ENCODE results near the gene BRSK2.
"Not testable (repeated sequence)": the region's sequence is repeated elsewhere in the genome, so short reads cannot be mapped to it uniquely, and the experiment has no call there.

Gene BRSK2

GRCh38 chr11:1397862-1398527, 8.3 kb downstream of the BRSK2 start:
- no peak for DNase-seq

DNA sequence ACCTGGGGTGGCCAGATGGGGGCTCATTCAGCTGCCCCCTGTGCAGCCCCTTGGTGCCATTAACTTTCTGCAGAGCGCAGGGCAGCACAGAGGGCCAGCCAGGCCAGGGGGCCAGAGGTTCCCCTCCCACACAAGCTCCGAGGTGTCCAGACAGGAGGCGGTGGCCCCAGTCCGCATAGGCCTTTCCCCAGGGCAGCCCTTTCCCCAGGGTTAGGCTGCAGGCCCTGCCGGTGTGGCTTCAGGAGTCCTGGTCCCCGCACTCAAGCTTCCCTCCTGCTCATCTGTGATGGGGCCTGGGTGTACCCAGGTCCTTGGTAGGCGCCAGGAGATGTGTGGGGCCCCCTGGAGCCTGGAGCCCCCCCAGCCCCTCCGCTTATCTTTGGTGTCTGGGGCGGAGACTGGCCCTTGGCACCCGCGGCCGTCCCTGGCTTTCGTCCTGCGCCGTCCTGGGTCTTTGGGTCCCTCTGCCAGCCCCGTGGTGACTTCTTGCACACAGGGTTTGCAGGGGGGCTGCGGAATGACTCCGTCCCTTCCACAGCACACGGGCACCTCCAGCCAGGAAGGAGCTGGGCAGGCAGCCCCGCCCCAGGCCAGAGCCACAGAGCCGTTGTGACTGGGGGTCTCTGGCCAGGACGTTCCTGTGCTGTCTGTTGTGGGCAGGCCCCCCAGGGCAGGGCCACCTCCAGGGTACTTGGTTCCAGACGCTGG, 8.9 kb downstream of the BRSK2 start:
- no peak for DNase-seq

- DNase-seq = no peak
Measured at GRCh38 chr11:1399386-1400316, 9.9 kb downstream of the BRSK2 start.

DNA sequence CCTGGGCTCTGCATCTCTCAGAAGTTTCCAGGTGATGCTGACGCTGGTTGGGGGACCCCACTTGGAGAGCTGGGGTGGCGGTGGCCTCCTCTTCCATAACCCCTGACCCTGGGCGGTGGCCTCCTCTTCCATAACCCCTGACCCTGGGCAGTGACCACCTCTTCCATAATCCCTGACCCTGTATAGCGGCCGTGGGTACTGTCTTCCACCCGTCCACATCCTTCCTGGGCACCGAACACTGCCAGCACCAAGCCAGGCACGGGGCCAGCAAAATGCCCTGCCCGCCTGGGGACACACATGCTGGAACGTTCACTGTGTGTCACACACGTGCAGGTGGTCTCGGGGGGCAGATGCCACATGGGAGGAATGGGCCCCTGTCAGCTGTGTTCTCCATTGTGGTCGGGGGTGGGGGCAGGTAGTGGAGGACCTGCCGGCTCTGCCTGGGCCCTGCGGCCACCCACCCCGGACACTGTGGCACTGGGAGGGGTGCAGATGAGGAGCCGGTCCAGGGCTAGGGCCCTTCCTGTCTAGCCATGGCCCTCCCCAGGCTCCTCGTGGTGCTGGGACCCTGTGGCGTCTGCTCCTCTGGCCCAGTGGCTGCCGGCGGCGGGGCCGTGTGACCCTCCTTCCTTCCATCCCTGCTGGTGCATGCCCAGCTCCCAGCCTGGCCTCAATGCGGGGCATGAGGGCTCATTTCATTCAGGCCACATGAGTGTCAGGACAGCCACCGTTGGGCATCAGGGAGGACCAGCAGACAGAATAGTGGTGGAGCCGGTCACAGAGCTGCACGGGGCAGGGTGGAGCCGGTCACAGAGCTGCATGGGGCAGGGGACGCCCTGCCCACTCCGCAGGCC, 10.8 kb downstream of the BRSK2 start:
- no peak for DNase-seq

GRCh38 chr11:1401171-1401445, 11.4 kb downstream of the BRSK2 start:
- no peak for DNase-seq

- peak; percentile 45 for DNase-seq
Measured at GRCh38 chr11:1401656-1402221, 12.0 kb downstream of the BRSK2 start.

GRCh38 chr11:1402355-1403077, 12.8 kb downstream of the BRSK2 start:
- no peak for DNase-seq

GRCh38 chr11:1403078-1403620, 13.4 kb downstream of the BRSK2 start:
- DNase-seq = no peak

- no peak for DNase-seq
Measured at GRCh38 chr11:1403721-1404460, 14.2 kb downstream of the BRSK2 start.

DNA sequence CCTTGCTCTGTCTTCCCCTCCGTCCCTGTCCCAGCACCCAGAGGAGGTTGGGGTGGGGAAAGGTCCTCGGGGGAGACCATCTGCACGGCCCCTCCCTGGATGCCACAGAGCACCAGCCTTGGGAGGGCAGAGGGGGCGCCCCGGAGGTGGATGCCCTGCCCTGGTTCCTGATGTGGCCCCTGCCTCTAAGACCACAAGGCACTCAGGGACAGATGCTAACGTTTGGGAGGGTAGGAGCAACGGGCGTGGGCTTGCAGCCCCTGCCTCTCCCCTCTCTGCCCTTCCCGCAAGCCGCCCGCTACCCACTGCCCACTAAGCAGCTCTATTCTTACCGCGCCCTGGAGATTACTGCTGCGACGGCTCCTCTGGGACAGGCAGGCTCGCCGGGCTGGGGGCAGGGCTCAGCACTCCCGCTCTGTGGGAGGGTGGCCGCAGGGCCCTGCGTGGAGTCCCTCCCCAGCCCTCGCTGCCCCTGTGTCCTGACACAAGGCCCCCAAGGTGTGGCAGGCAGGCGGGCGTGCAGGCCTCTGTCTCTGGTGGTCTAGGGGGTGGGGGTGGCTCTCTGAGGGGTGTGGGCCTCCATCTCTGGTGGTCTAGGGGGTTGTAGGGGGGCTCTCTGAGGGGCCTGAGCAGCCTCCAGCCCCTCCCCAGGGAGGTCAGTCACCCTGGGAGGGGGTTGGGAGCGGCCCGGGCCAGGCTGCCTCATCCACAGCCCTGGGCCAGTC, 14.9 kb downstream of the BRSK2 start:
- DNase-seq = no peak

GRCh38 chr11:1405186-1406020, 15.7 kb downstream of the BRSK2 start:
- no peak for DNase-seq

GRCh38 chr11:1406571-1407485, 17.1 kb downstream of the BRSK2 start:
- DNase-seq = no peak

DNA sequence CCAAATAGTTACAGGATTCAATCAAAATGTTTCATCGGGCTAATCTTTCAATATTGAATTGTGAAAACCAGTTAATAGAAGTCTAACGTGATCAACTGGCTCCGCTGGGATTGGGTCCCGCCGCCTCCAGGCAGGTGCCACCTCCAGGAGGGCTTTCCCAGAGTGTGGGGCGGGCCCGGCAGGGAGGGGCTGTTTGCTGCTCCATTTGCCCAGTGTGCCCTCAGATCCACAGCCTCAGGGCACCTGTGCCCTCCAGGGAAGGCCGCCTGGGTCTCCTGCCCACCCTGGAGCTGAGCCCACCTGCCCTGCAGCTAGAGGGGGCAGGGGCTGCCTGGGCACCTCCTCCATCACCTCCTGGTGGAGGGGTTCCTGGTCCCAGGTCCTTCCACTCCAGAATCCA, 17.9 kb downstream of the BRSK2 start:
- DNase-seq = no peak

DNA sequence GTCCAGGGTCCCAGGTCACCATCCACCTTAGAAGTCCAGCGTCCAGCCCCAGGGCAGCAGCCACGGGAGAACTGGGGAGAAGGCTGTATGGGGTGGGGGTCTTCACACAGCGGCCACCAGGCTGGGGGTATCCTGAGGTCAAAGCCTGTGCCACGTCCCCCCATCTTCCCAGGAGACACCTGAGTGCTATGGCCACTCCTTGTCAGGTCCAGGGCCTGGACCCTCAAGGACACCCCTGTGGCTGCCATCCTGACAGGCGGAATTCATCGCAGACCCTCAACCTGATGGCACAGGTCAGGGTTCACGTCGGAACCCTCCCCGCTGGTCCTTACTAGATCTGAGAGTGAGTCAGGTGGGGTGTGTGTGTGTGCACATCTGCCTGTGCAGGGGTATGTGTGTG, 18.6 kb downstream of the BRSK2 start:
- no peak for DNase-seq

GRCh38 chr11:1409108-1409851, 19.5 kb downstream of the BRSK2 start:
- DNase-seq = no peak

DNA sequence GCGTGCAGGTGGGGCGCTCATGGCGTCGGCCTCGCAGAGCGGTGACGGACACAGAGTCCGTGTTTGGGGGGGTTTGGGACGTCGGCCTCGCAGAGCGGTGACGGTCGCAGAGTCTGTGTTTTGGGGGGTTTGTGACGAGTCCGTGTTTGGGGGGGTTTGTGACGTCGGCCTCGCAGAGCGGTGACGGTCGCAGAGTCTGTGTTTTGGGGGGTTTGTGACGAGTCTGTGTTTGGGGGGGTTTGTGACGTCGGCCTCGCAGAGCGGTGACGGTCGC, 20.1 kb downstream of the BRSK2 start:
- DNase-seq = not testable (repeated sequence)
